C4-2B (cell line): ENCODE data around the gene DNAJC2.

Experiments
- ZFX ChIP-seq: fragments of 450-650 bp; IDR thresholded peaks from 2 replicates; pipeline ENCODE4 v1.6.1; 2017
- TF ChIP-seq, protein P1 (sequence below): fragments of 450-650 bp; conservative IDR thresholded peaks from 2 replicates; pipeline ENCODE4 v1.5.1; 2017; ENCODE audit warnings: mild to moderate bottlenecking

DNA sequence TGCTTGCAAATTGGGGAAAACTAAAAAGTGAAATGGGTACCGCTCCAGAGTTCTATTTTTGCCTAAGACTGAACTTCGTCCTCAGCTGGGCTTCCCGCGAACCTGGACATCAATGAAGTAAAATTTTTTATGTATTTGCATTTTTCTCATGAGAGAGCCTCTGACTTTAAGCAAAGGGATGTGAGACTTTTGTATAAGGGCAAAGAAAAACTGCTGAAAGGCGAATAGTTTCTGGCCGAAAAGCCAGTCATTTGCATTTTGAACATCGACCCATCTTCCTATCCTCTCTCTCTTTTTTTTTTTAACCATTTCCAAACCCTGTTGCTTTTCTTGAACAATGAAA lies 46.8 kb downstream of the DNAJC2 start:
- TF ChIP-seq, protein P1, sequence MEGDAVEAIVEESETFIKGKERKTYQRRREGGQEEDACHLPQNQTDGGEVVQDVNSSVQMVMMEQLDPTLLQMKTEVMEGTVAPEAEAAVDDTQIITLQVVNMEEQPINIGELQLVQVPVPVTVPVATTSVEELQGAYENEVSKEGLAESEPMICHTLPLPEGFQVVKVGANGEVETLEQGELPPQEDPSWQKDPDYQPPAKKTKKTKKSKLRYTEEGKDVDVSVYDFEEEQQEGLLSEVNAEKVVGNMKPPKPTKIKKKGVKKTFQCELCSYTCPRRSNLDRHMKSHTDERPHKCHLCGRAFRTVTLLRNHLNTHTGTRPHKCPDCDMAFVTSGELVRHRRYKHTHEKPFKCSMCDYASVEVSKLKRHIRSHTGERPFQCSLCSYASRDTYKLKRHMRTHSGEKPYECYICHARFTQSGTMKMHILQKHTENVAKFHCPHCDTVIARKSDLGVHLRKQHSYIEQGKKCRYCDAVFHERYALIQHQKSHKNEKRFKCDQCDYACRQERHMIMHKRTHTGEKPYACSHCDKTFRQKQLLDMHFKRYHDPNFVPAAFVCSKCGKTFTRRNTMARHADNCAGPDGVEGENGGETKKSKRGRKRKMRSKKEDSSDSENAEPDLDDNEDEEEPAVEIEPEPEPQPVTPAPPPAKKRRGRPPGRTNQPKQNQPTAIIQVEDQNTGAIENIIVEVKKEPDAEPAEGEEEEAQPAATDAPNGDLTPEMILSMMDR = no peak
- TF ChIP-seq ZFX = 0 out of 2 replicates have a peak, but pooled peaks have one; percentile 42
